Adrenal gland (tissue), 5 donors: ENCODE results near the gene FNDC3B.

Experiments used
- POLR2A ChIP-seq, 2 donors: fragments of 450-650 bp; IDR thresholded peaks; one replicate each; pipeline ENCODE4 v1.6.1; 2017; ENCODE audit warnings: antibody characterized with exemption in 2 of 2, mild to moderate bottlenecking in 2 of 2, moderate library complexity in 1 of 2
- TF ChIP-seq, protein P1 (sequence below), 6 experiments: fragments of 450-650 bp in 4 of 6; fragments of 200-600 bp in 2 of 6; sonication (generic) in 1 of 6; IDR thresholded peaks; 1 replicate in 5 of 6; 2 replicates in 1 of 6; pipeline versions ENCODE4 v1.5.1 to v1.8.0; 2016 to 2021; ENCODE audit warnings: antibody characterized with exemption in 6 of 6, mild to moderate bottlenecking in 2 of 6, moderate library complexity in 1 of 6
- donor health status: DM: no; HTN: no; CAD: no.

GRCh38 chr3:172444821-172445220 lies 405.4 kb downstream of the FNDC3B start:
- TF ChIP-seq, protein P1, sequence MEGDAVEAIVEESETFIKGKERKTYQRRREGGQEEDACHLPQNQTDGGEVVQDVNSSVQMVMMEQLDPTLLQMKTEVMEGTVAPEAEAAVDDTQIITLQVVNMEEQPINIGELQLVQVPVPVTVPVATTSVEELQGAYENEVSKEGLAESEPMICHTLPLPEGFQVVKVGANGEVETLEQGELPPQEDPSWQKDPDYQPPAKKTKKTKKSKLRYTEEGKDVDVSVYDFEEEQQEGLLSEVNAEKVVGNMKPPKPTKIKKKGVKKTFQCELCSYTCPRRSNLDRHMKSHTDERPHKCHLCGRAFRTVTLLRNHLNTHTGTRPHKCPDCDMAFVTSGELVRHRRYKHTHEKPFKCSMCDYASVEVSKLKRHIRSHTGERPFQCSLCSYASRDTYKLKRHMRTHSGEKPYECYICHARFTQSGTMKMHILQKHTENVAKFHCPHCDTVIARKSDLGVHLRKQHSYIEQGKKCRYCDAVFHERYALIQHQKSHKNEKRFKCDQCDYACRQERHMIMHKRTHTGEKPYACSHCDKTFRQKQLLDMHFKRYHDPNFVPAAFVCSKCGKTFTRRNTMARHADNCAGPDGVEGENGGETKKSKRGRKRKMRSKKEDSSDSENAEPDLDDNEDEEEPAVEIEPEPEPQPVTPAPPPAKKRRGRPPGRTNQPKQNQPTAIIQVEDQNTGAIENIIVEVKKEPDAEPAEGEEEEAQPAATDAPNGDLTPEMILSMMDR (IDR thresholded peaks at IDR 0.05): no peak
- no peak for TF ChIP-seq POLR2A (IDR thresholded peaks at IDR 0.05)
